ENCODE results near the gene ENOX1.

The ENOX1 gene

GRCh38 chr13:43326100-43326499 lies 460.7 kb downstream of the ENOX1 start:
- Histone ChIP-seq H3K4me3 (ENCODE audit: low read length) (no peak overlapping the region), H3K27ac (ENCODE audit: low read depth, low read length) (no peak overlapping the region), H3K4me1 (ENCODE audit: control insufficient read depth, insufficient read depth, low read length) (no peaks in the 10 kb centered on the region), H3K9ac (ENCODE audit: low read length) (no peak overlapping the region), H3K27me3 (ENCODE audit: control insufficient read depth, insufficient read depth, low read length) (no peaks in the 10 kb centered on the region), H3K36me3 (ENCODE audit: control insufficient read depth, insufficient read depth, low read length) (peaks cover 1% of the 10 kb centered on the region)

GRCh38 chr13:43325636-43326035 lies 461.1 kb downstream of the ENOX1 start:
- Histone ChIP-seq H3K9ac (ENCODE audit: low read length) (no peak overlapping the region), H3K27ac (ENCODE audit: low read depth, low read length) (no peak overlapping the region), H3K36me3 (ENCODE audit: control insufficient read depth, insufficient read depth, low read length) (peaks cover 2% of the 10 kb centered on the region), H3K4me3 (ENCODE audit: low read length) (no peak overlapping the region), H3K4me1 (ENCODE audit: control insufficient read depth, insufficient read depth, low read length) (no peaks in the 10 kb centered on the region), H3K27me3 (ENCODE audit: control insufficient read depth, insufficient read depth, low read length) (no peaks in the 10 kb centered on the region)

- Histone ChIP-seq H3K27me3 (ENCODE audit: control insufficient read depth, insufficient read depth, low read length) (no peaks in the 10 kb centered on the region), H3K9ac (ENCODE audit: low read length) (no peak overlapping the region), H3K36me3 (ENCODE audit: control insufficient read depth, insufficient read depth, low read length) (peaks cover 2% of the 10 kb centered on the region), H3K27ac (ENCODE audit: low read depth, low read length) (no peak overlapping the region), H3K4me1 (ENCODE audit: control insufficient read depth, insufficient read depth, low read length) (peaks cover 3% of the 10 kb centered on the region), H3K4me3 (ENCODE audit: low read length) (no peak overlapping the region)
Observed at GRCh38 chr13:43324129-43324528, 462.6 kb downstream of the ENOX1 start.

GRCh38 chr13:43319617-43320444 lies 466.9 kb downstream of the ENOX1 start:
- Histone ChIP-seq H3K4me1 (ENCODE audit: control insufficient read depth, insufficient read depth, low read length) (peaks cover 17% of the 10 kb centered on the region), H3K27me3 (ENCODE audit: control insufficient read depth, insufficient read depth, low read length) (no peaks in the 10 kb centered on the region), H3K9ac (ENCODE audit: low read length) (no peak overlapping the region), H3K27ac (ENCODE audit: low read depth, low read length) (peak overlapping the region; percentile 14), H3K36me3 (ENCODE audit: control insufficient read depth, insufficient read depth, low read length) (peaks cover 2% of the 10 kb centered on the region), H3K4me3 (ENCODE audit: low read length) (no peak overlapping the region)

GRCh38 chr13:43316946-43317353 lies 469.8 kb downstream of the ENOX1 start:
- Histone ChIP-seq H3K9ac (ENCODE audit: low read length) (no peak overlapping the region), H3K36me3 (ENCODE audit: control insufficient read depth, insufficient read depth, low read length) (peaks cover 2% of the 10 kb centered on the region), H3K27ac (ENCODE audit: low read depth, low read length) (no peak overlapping the region), H3K4me1 (ENCODE audit: control insufficient read depth, insufficient read depth, low read length) (peaks cover 17% of the 10 kb centered on the region), H3K4me3 (ENCODE audit: low read length) (peak overlapping the region; percentile 48), H3K27me3 (ENCODE audit: control insufficient read depth, insufficient read depth, low read length) (no peaks in the 10 kb centered on the region)

- no peak overlapping the region for H3K9ac ChIP-seq (ENCODE audit: low read length)
- H3K4me3 ChIP-seq (ENCODE audit: low read length): no peak overlapping the region
- H3K27me3 ChIP-seq (ENCODE audit: control insufficient read depth, insufficient read depth, low read length): no peaks in the 10 kb centered on the region
- H3K27ac ChIP-seq (ENCODE audit: low read depth, low read length): no peak overlapping the region
- H3K36me3 ChIP-seq (ENCODE audit: control insufficient read depth, insufficient read depth, low read length): peaks cover 2% of the 10 kb centered on the region
- H3K4me1 ChIP-seq (ENCODE audit: control insufficient read depth, insufficient read depth, low read length): peaks cover 17% of the 10 kb centered on the region
Observed at GRCh38 chr13:43316281-43316680, 470.5 kb downstream of the ENOX1 start.

- no peak overlapping the region for H3K27ac ChIP-seq (ENCODE audit: low read depth, low read length)
Observed at GRCh38 chr13:43315522-43315921, 471.2 kb downstream of the ENOX1 start.

GRCh38 chr13:43309311-43309710 lies 477.5 kb downstream of the ENOX1 start:
- no peak overlapping the region for H3K9ac ChIP-seq (ENCODE audit: low read length)
- no peak overlapping the region for H3K4me3 ChIP-seq (ENCODE audit: low read length)
- H3K36me3 ChIP-seq (ENCODE audit: control insufficient read depth, insufficient read depth, low read length): no peaks in the 10 kb centered on the region
- H3K27ac ChIP-seq (ENCODE audit: low read depth, low read length): no peak overlapping the region
- no peaks in the 10 kb centered on the region for H3K27me3 ChIP-seq (ENCODE audit: control insufficient read depth, insufficient read depth, low read length)
- peaks cover 18% of the 10 kb centered on the region for H3K4me1 ChIP-seq (ENCODE audit: control insufficient read depth, insufficient read depth, low read length)

More at GRCh38 chr13:43315522-43315921, 471.2 kb downstream of the ENOX1 start:
- no peaks in the 10 kb centered on the region for H3K27me3 ChIP-seq (ENCODE audit: control insufficient read depth, insufficient read depth, low read length)
- H3K4me3 ChIP-seq (ENCODE audit: low read length): no peak overlapping the region
- no peaks in the 10 kb centered on the region for H3K36me3 ChIP-seq (ENCODE audit: control insufficient read depth, insufficient read depth, low read length)
- peaks cover 17% of the 10 kb centered on the region for H3K4me1 ChIP-seq (ENCODE audit: control insufficient read depth, insufficient read depth, low read length)
- H3K9ac ChIP-seq (ENCODE audit: low read length): no peak overlapping the region

- Histone ChIP-seq H3K4me1 (ENCODE audit: control insufficient read depth, insufficient read depth, low read length) (peaks cover 28% of the 10 kb centered on the region), H3K4me3 (ENCODE audit: low read length) (no peak overlapping the region), H3K27ac (ENCODE audit: low read depth, low read length) (peak overlapping the region; percentile 53), H3K27me3 (ENCODE audit: control insufficient read depth, insufficient read depth, low read length) (no peaks in the 10 kb centered on the region), H3K36me3 (ENCODE audit: control insufficient read depth, insufficient read depth, low read length) (no peaks in the 10 kb centered on the region), H3K9ac (ENCODE audit: low read length) (no peak overlapping the region)
Observed at GRCh38 chr13:43307921-43308433, 478.8 kb downstream of the ENOX1 start.

- Histone ChIP-seq H3K36me3 (ENCODE audit: control insufficient read depth, insufficient read depth, low read length) (no peaks in the 10 kb centered on the region), H3K4me1 (ENCODE audit: control insufficient read depth, insufficient read depth, low read length) (peaks cover 33% of the 10 kb centered on the region), H3K27me3 (ENCODE audit: control insufficient read depth, insufficient read depth, low read length) (no peaks in the 10 kb centered on the region), H3K4me3 (ENCODE audit: low read length) (no peak overlapping the region), H3K9ac (ENCODE audit: low read length) (no peak overlapping the region), H3K27ac (ENCODE audit: low read depth, low read length) (peak overlapping the region; percentile 53)
Observed at GRCh38 chr13:43307221-43307920, 479.4 kb downstream of the ENOX1 start.

GRCh38 chr13:43306372-43306771 lies 480.4 kb downstream of the ENOX1 start:
- no peaks in the 10 kb centered on the region for H3K36me3 ChIP-seq (ENCODE audit: control insufficient read depth, insufficient read depth, low read length)
- H3K27ac ChIP-seq (ENCODE audit: low read depth, low read length): peak overlapping the region; percentile 53
- H3K27me3 ChIP-seq (ENCODE audit: control insufficient read depth, insufficient read depth, low read length): no peaks in the 10 kb centered on the region
- no peak overlapping the region for H3K4me3 ChIP-seq (ENCODE audit: low read length)
- H3K4me1 ChIP-seq (ENCODE audit: control insufficient read depth, insufficient read depth, low read length): peaks cover 33% of the 10 kb centered on the region
- no peak overlapping the region for H3K9ac ChIP-seq (ENCODE audit: low read length)

- H3K4me1 ChIP-seq (ENCODE audit: control insufficient read depth, insufficient read depth, low read length): peaks cover 33% of the 10 kb centered on the region
- H3K36me3 ChIP-seq (ENCODE audit: control insufficient read depth, insufficient read depth, low read length): no peaks in the 10 kb centered on the region
- no peak overlapping the region for H3K27ac ChIP-seq (ENCODE audit: low read depth, low read length)
- no peak overlapping the region for H3K9ac ChIP-seq (ENCODE audit: low read length)
- H3K27me3 ChIP-seq (ENCODE audit: control insufficient read depth, insufficient read depth, low read length): no peaks in the 10 kb centered on the region
- H3K4me3 ChIP-seq (ENCODE audit: low read length): no peak overlapping the region
Observed at GRCh38 chr13:43305416-43305815, 481.4 kb downstream of the ENOX1 start.

All from rectal smooth muscle tissue (tissue), 1 donor.